ENCODE data around the gene TMEM18.

Gene TMEM18

GRCh38 chr2:663221-663620 lies 14.0 kb downstream of the TMEM18 start:
- TF ChIP-seq CTCF (IDR thresholded peaks at IDR 0.05; ENCODE audit: low read length, missing control alignments): no peak
- no peak overlapping the region for H3K4me3 ChIP-seq (replicated peaks; ENCODE audit: low read depth, low read length)
- DNase-seq (ENCODE audit: low read depth): no peak

- no peak overlapping the region for H3K4me3 ChIP-seq (replicated peaks; ENCODE audit: low read depth, low read length)
- TF ChIP-seq CTCF (IDR thresholded peaks at IDR 0.05; ENCODE audit: low read length, missing control alignments): no peak
- no peak for DNase-seq (ENCODE audit: low read depth)
Observed at GRCh38 chr2:661360-661635, 15.9 kb downstream of the TMEM18 start.

GRCh38 chr2:660586-661359 lies 16.4 kb downstream of the TMEM18 start:
- no peak overlapping the region for H3K4me3 ChIP-seq (replicated peaks; ENCODE audit: low read depth, low read length)
- TF ChIP-seq CTCF (IDR thresholded peaks at IDR 0.05; ENCODE audit: low read length, missing control alignments): no peak
- no peak for DNase-seq (ENCODE audit: low read depth)

GRCh38 chr2:660029-660428 lies 17.2 kb downstream of the TMEM18 start:
- H3K4me3 ChIP-seq (replicated peaks; ENCODE audit: low read depth, low read length): no peak overlapping the region
- TF ChIP-seq CTCF (IDR thresholded peaks at IDR 0.05; ENCODE audit: low read length, missing control alignments): no peak
- DNase-seq (ENCODE audit: low read depth): no peak

- no peak for TF ChIP-seq CTCF (IDR thresholded peaks at IDR 0.05; ENCODE audit: low read length, missing control alignments)
- no peak overlapping the region for H3K4me3 ChIP-seq (replicated peaks; ENCODE audit: low read depth, low read length)
- DNase-seq (ENCODE audit: low read depth): no peak
Observed at GRCh38 chr2:658426-658825, 18.8 kb downstream of the TMEM18 start.

- no peak for TF ChIP-seq CTCF (IDR thresholded peaks at IDR 0.05; ENCODE audit: low read length, missing control alignments)
- no peak overlapping the region for H3K4me3 ChIP-seq (replicated peaks; ENCODE audit: low read depth, low read length)
- DNase-seq (ENCODE audit: low read depth): no peak
Observed at GRCh38 chr2:657766-658165, 19.4 kb downstream of the TMEM18 start.

GRCh38 chr2:656676-657075 lies 20.5 kb downstream of the TMEM18 start:
- no peak for DNase-seq (ENCODE audit: low read depth)
- no peak overlapping the region for H3K4me3 ChIP-seq (replicated peaks; ENCODE audit: low read depth, low read length)
- no peak for TF ChIP-seq CTCF (IDR thresholded peaks at IDR 0.05; ENCODE audit: low read length, missing control alignments)
